CD4-positive, alpha-beta T cell treated with Interleukin-6 for 4 hours (primary cell): ENCODE results near the gene ANKAR.
"Not testable (repeated sequence)": the region's sequence is repeated elsewhere in the genome, so short reads cannot be mapped to it uniquely, and the experiment has no call there.

ENCODE experiments used
- DNase-seq: peaks from one replicate; pipeline ENCODE4 v3.0.0-alpha.2; 2020; ENCODE audit warnings: mixed read lengths

Gene ANKAR

GRCh38 chr2:189661148-189661956 is 13.1 kb upstream of the ANKAR start, which contains the start of gene ASNSD1:
Gene ASNSD1, plus strand, starts transcription at chr2:189661459. Its CDS starts 4,674 bp downstream, at chr2:189666133.
- peak; percentile 99 for DNase-seq

GRCh38 chr2:189661957-189662321 is 12.5 kb upstream of the ANKAR start:
- no peak for DNase-seq

- no peak for DNase-seq
Observed at GRCh38 chr2:189662669-189663226, 11.7 kb upstream of the ANKAR start.

- DNase-seq, result not testable (repeated sequence)
Observed at GRCh38 chr2:189663319-189663718, 11.2 kb upstream of the ANKAR start.

- DNase-seq, result no peak
Observed at GRCh38 chr2:189669913-189670312, 4.6 kb upstream of the ANKAR start.

- no peak for DNase-seq
Observed at GRCh38 chr2:189673661-189674373, 653 bp upstream of the ANKAR start.

GRCh38 chr2:189676471-189676870 is 2.0 kb downstream of the ANKAR start:
- DNase-seq, result no peak

- no peak for DNase-seq
Observed at GRCh38 chr2:189679226-189679625, 4.8 kb downstream of the ANKAR start.

- DNase-seq, result no peak
Observed at GRCh38 chr2:189681203-189681602, 6.7 kb downstream of the ANKAR start.

GRCh38 chr2:189681903-189682302 is 7.4 kb downstream of the ANKAR start:
- DNase-seq, result no peak

GRCh38 chr2:189683348-189683747 is 8.9 kb downstream of the ANKAR start:
- DNase-seq, result no peak

- DNase-seq, result no peak
Observed at GRCh38 chr2:189684811-189685210, 10.3 kb downstream of the ANKAR start.

GRCh38 chr2:189685540-189686229 is 11.2 kb downstream of the ANKAR start:
- peak; percentile 32 for DNase-seq

- DNase-seq, result not testable (repeated sequence)
Observed at GRCh38 chr2:189687796-189688195, 13.3 kb downstream of the ANKAR start.

GRCh38 chr2:189696223-189696622 is 21.8 kb downstream of the ANKAR start:
- no peak for DNase-seq

- peak; percentile 63 for DNase-seq
Observed at GRCh38 chr2:189698020-189698887, 23.8 kb downstream of the ANKAR start.

- DNase-seq, result no peak
Observed at GRCh38 chr2:189700681-189701080, 26.2 kb downstream of the ANKAR start.

GRCh38 chr2:189702071-189702470 is 27.6 kb downstream of the ANKAR start:
- no peak for DNase-seq

GRCh38 chr2:189709501-189710221 is 35.2 kb downstream of the ANKAR start:
- no peak for DNase-seq

GRCh38 chr2:189717593-189717992 is 43.1 kb downstream of the ANKAR start:
- DNase-seq, result not testable (repeated sequence)

GRCh38 chr2:189719571-189719970 is 45.1 kb downstream of the ANKAR start:
- no peak for DNase-seq
